Activated T-cell treated with anti-CD3 and anti-CD28 coated beads, Interleukin-2, amount 50 U/mL, for 24 hours (primary cell): ENCODE measurements around the gene THUMPD1.
"Not testable (repeated sequence)": the region's sequence is repeated elsewhere in the genome, so short reads cannot be mapped to it uniquely, and the experiment has no call there.

Experiments
- DNase-seq: peaks from one replicate; pipeline ENCODE4 v3.0.0-alpha.2; 2020
- H3K27ac Mint-ChIP-seq: 2 replicates; pipeline ENCODE4 v1.8.0; 2020; ENCODE audit warnings: mild to moderate bottlenecking, mixed read lengths
- H3K27me3 Mint-ChIP-seq: 2 replicates; pipeline ENCODE4 v1.8.0; 2020; ENCODE audit warnings: mixed read lengths
- H3K36me3 Mint-ChIP-seq: 2 replicates; pipeline ENCODE4 v1.8.0; 2020; ENCODE audit warnings: low read depth, mixed read lengths
- H3K4me1 Mint-ChIP-seq: 2 replicates; pipeline ENCODE4 v1.8.0; 2020; ENCODE audit warnings: low read depth, mixed read lengths
- H3K4me3 Mint-ChIP-seq: 2 replicates; pipeline ENCODE4 v1.8.0; 2020; ENCODE audit warnings: mild to moderate bottlenecking, moderate library complexity, mixed read lengths
- H3K9me3 Mint-ChIP-seq: 2 replicates; pipeline ENCODE4 v1.8.0; 2020; ENCODE audit warnings: mixed read lengths

The THUMPD1 gene

GRCh38 chr16:20735490-20735889 lies 6.1 kb downstream of the THUMPD1 start:
- H3K27ac Mint-ChIP-seq: peak overlapping the region; percentile 51
- no peaks in the 10 kb centered on the region for H3K27me3 Mint-ChIP-seq
- peaks cover 42% of the 10 kb centered on the region for H3K4me1 Mint-ChIP-seq
- no peak overlapping the region for H3K4me3 Mint-ChIP-seq
- H3K36me3 Mint-ChIP-seq: peaks cover 73% of the 10 kb centered on the region
- DNase-seq: no peak
- no peaks in the 10 kb centered on the region for H3K9me3 Mint-ChIP-seq

- no peak for DNase-seq
- H3K27me3 Mint-ChIP-seq: no peaks in the 10 kb centered on the region
- H3K9me3 Mint-ChIP-seq: no peaks in the 10 kb centered on the region
- H3K4me3 Mint-ChIP-seq: no peak overlapping the region
- peak overlapping the region; percentile 51 for H3K27ac Mint-ChIP-seq
- peaks cover 66% of the 10 kb centered on the region for H3K36me3 Mint-ChIP-seq
- peaks cover 35% of the 10 kb centered on the region for H3K4me1 Mint-ChIP-seq
Observed at GRCh38 chr16:20734782-20735181, 6.8 kb downstream of the THUMPD1 start.

GRCh38 chr16:20734056-20734455 lies 7.6 kb downstream of the THUMPD1 start:
- Mint-ChIP-seq H3K27ac (peak overlapping the region; percentile 51), H3K9me3 (no peaks in the 10 kb centered on the region), H3K36me3 (peaks cover 61% of the 10 kb centered on the region), H3K27me3 (no peaks in the 10 kb centered on the region), H3K4me1 (peaks cover 34% of the 10 kb centered on the region), H3K4me3 (no peak overlapping the region)
- DNase-seq: no peak

GRCh38 chr16:20729141-20729540 lies 12.5 kb downstream of the THUMPD1 start:
- Mint-ChIP-seq H3K4me3 (no peak overlapping the region), H3K9me3 (no peaks in the 10 kb centered on the region), H3K27me3 (no peaks in the 10 kb centered on the region), H3K27ac (no peak overlapping the region), H3K36me3 (peaks cover 13% of the 10 kb centered on the region), H3K4me1 (no peaks in the 10 kb centered on the region)
- no peak for DNase-seq

- no peak for DNase-seq
- H3K27ac Mint-ChIP-seq: no peak overlapping the region
Observed at GRCh38 chr16:20727181-20727580, 14.4 kb downstream of the THUMPD1 start.

GRCh38 chr16:20726661-20727060 lies 15.0 kb downstream of the THUMPD1 start:
- no peaks in the 10 kb centered on the region for H3K27me3 Mint-ChIP-seq
- no peaks in the 10 kb centered on the region for H3K9me3 Mint-ChIP-seq
- H3K4me1 Mint-ChIP-seq: no peaks in the 10 kb centered on the region
- DNase-seq: no peak
- peaks cover 3% of the 10 kb centered on the region for H3K36me3 Mint-ChIP-seq
- H3K27ac Mint-ChIP-seq: no peak overlapping the region
- H3K4me3 Mint-ChIP-seq: no peak overlapping the region

More at GRCh38 chr16:20727181-20727580, 14.4 kb downstream of the THUMPD1 start:
- Mint-ChIP-seq H3K9me3 (no peaks in the 10 kb centered on the region), H3K36me3 (peaks cover 3% of the 10 kb centered on the region), H3K4me1 (no peaks in the 10 kb centered on the region), H3K27me3 (no peaks in the 10 kb centered on the region), H3K4me3 (no peak overlapping the region)

- Mint-ChIP-seq H3K4me3 (no peak overlapping the region), H3K4me1 (no peaks in the 10 kb centered on the region), H3K36me3 (no peaks in the 10 kb centered on the region), H3K27ac (no peak overlapping the region), H3K27me3 (no peaks in the 10 kb centered on the region), H3K9me3 (no peaks in the 10 kb centered on the region)
- no peak for DNase-seq
Observed at GRCh38 chr16:20720251-20720650, 21.4 kb downstream of the THUMPD1 start.

GRCh38 chr16:20717718-20718117 lies 23.9 kb downstream of the THUMPD1 start:
- not testable (repeated sequence) for H3K27me3 Mint-ChIP-seq, H3K4me1 Mint-ChIP-seq, H3K4me3 Mint-ChIP-seq, H3K36me3 Mint-ChIP-seq, DNase-seq, H3K27ac Mint-ChIP-seq, H3K9me3 Mint-ChIP-seq

GRCh38 chr16:20711277-20711911 lies 30.2 kb downstream of the THUMPD1 start:
- H3K4me1 Mint-ChIP-seq: no peaks in the 10 kb centered on the region
- H3K4me3 Mint-ChIP-seq: no peak overlapping the region
- no peaks in the 10 kb centered on the region for H3K27me3 Mint-ChIP-seq
- H3K36me3 Mint-ChIP-seq: no peaks in the 10 kb centered on the region
- no peak for DNase-seq
- no peak overlapping the region for H3K27ac Mint-ChIP-seq
- H3K9me3 Mint-ChIP-seq: no peaks in the 10 kb centered on the region

GRCh38 chr16:20708129-20708528 lies 33.5 kb downstream of the THUMPD1 start:
- H3K4me3 Mint-ChIP-seq, H3K27ac Mint-ChIP-seq, H3K4me1 Mint-ChIP-seq, DNase-seq, H3K36me3 Mint-ChIP-seq, H3K9me3 Mint-ChIP-seq, H3K27me3 Mint-ChIP-seq: not testable (repeated sequence)

- Mint-ChIP-seq H3K4me1 (no peaks in the 10 kb centered on the region), H3K36me3 (peaks cover 11% of the 10 kb centered on the region), H3K27ac (no peak overlapping the region), H3K4me3 (no peak overlapping the region), H3K9me3 (peaks cover 2% of the 10 kb centered on the region), H3K27me3 (no peaks in the 10 kb centered on the region)
- no peak for DNase-seq
Observed at GRCh38 chr16:20707461-20707860, 34.2 kb downstream of the THUMPD1 start.

- not testable (repeated sequence) for DNase-seq, H3K4me1 Mint-ChIP-seq, H3K27ac Mint-ChIP-seq, H3K27me3 Mint-ChIP-seq, H3K9me3 Mint-ChIP-seq, H3K4me3 Mint-ChIP-seq
- H3K36me3 Mint-ChIP-seq: peaks cover 11% of the 10 kb centered on the region
Observed at GRCh38 chr16:20705972-20706371, 35.6 kb downstream of the THUMPD1 start.

GRCh38 chr16:20704281-20704680 lies 37.3 kb downstream of the THUMPD1 start:
- DNase-seq: no peak
- Mint-ChIP-seq H3K27ac (no peak overlapping the region), H3K4me3 (no peak overlapping the region), H3K4me1 (no peaks in the 10 kb centered on the region), H3K9me3 (peaks cover 4% of the 10 kb centered on the region), H3K36me3 (peaks cover 11% of the 10 kb centered on the region), H3K27me3 (peaks cover 1% of the 10 kb centered on the region)

GRCh38 chr16:20701692-20702091 lies 39.9 kb downstream of the THUMPD1 start:
- H3K4me3 Mint-ChIP-seq, DNase-seq, H3K4me1 Mint-ChIP-seq, H3K9me3 Mint-ChIP-seq, H3K27ac Mint-ChIP-seq: not testable (repeated sequence)
- Mint-ChIP-seq H3K27me3 (peaks cover 12% of the 10 kb centered on the region), H3K36me3 (peaks cover 11% of the 10 kb centered on the region)

GRCh38 chr16:20696618-20697017 lies 45.0 kb downstream of the THUMPD1 start:
- Mint-ChIP-seq H3K4me3 (no peak overlapping the region), H3K36me3 (no peaks in the 10 kb centered on the region), H3K9me3 (peaks cover 2% of the 10 kb centered on the region), H3K27me3 (peaks cover 26% of the 10 kb centered on the region), H3K4me1 (peaks cover 2% of the 10 kb centered on the region), H3K27ac (no peak overlapping the region)
- no peak for DNase-seq

- Mint-ChIP-seq H3K4me1 (peaks cover 2% of the 10 kb centered on the region), H3K9me3 (no peaks in the 10 kb centered on the region), H3K36me3 (no peaks in the 10 kb centered on the region), H3K27ac (no peak overlapping the region), H3K4me3 (no peak overlapping the region), H3K27me3 (peaks cover 26% of the 10 kb centered on the region)
- DNase-seq: no peak
Observed at GRCh38 chr16:20695024-20695423, 46.6 kb downstream of the THUMPD1 start.
